Peyer's patch (tissue), 4 donors: ENCODE data around the gene STK25. TPM values are rescaled to one million over a fixed set of nuclear protein-coding genes. Genes with fewer than 3 reads are reported as not detected.

Experiments
- DNase-seq, 3 donors: peaks; one replicate each; pipeline ENCODE4 v3.0.0-alpha.2; 2017 to 2019
- H3K27ac ChIP-seq, 4 donors: fragments of 200-600 bp; sonication (generic); one replicate each; pipeline ENCODE4 v1.5.1; 2016 to 2019
- H3K27me3 ChIP-seq, 2 donors: fragments of 200-600 bp; sonication (generic); one replicate each; pipeline ENCODE4 v1.5.1; 2019
- H3K36me3 ChIP-seq, 3 donors: fragments of 200-600 bp; sonication (generic); one replicate each; pipeline ENCODE4 v1.5.1; 2016 to 2019
- H3K4me1 ChIP-seq, 4 donors: fragments of 200-600 bp; sonication (generic); one replicate each; pipeline ENCODE4 v1.5.1; 2016 to 2019
- H3K4me3 ChIP-seq, 4 donors: fragments of 200-600 bp; sonication (generic); 1 replicate in 3 of 4; 2 replicates in 1 of 4; pipeline ENCODE4 v1.5.1; 2016 to 2019; ENCODE audit warnings: mild to moderate bottlenecking in 1 of 4
- H3K9me3 ChIP-seq, 4 donors: fragments of 200-600 bp; sonication (generic); one replicate each; pipeline ENCODE4 v1.5.1; 2016 to 2019; ENCODE audit warnings: mild to moderate bottlenecking in 1 of 4
- CTCF ChIP-seq, 6 experiments: fragments of 450-650 bp in 4 of 6; fragments of 200-600 bp in 2 of 6; sonication (generic) in 1 of 6; IDR thresholded peaks; one replicate each; pipeline ENCODE4 v1.5.1; 2017 to 2019; ENCODE audit warnings: antibody characterized with exemption in 6 of 6, mild to moderate bottlenecking in 3 of 6, moderate library complexity in 1 of 6
- POLR2A ChIP-seq, 2 donors: fragments of 450-650 bp; IDR thresholded peaks; one replicate each; pipeline ENCODE4 v1.5.1; 2017; ENCODE audit warnings: antibody characterized with exemption in 2 of 2, mild to moderate bottlenecking in 2 of 2, moderate library complexity in 2 of 2
- total RNA-seq, 4 donors: library from RNA; depleted of rRNA; stranded (reverse); fragments of >200 nt; gene quantifications; one replicate each; pipeline ENCODE4 v1.1.0, GENCODE V29; 2016

Gene STK25
- total RNA-seq, 4 donors from 2014 or later: 149 to 356 (median 275) TPM

GRCh38 chr2:241475267-241475666 is 33.1 kb downstream of the STK25 start:
- TF ChIP-seq POLR2A (IDR thresholded peaks at IDR 0.05): no peak
- no peak for TF ChIP-seq CTCF (IDR thresholded peaks at IDR 0.05)
- Histone ChIP-seq H3K4me1 (no peaks in the 10 kb centered on the region), H3K27ac (no peak overlapping the region), H3K9me3 (no peaks in the 10 kb centered on the region), H3K36me3 (peaks cover 0 to 17% (median 0%) of the 10 kb centered on the region in 3 donors), H3K27me3 (no peaks in the 10 kb centered on the region), H3K4me3 (no peak overlapping the region)
- no peak for DNase-seq

- H3K4me3 ChIP-seq: no peak overlapping the region
- DNase-seq: no peak
- no peak overlapping the region for H3K27ac ChIP-seq
- peaks cover 0 to 12% (median 0%) of the 10 kb centered on the region in 3 donors for H3K36me3 ChIP-seq
- no peaks in the 10 kb centered on the region for H3K27me3 ChIP-seq
- TF ChIP-seq POLR2A (IDR thresholded peaks at IDR 0.05): no peak
- no peak for TF ChIP-seq CTCF (IDR thresholded peaks at IDR 0.05)
- H3K4me1 ChIP-seq: no peaks in the 10 kb centered on the region
- no peaks in the 10 kb centered on the region for H3K9me3 ChIP-seq
Observed at GRCh38 chr2:241473399-241473798, 35.0 kb downstream of the STK25 start.

- H3K36me3 ChIP-seq: peaks cover 0 to 18% (median 0%) of the 10 kb centered on the region in 3 donors
- H3K4me3 ChIP-seq: no peak overlapping the region
- TF ChIP-seq POLR2A (IDR thresholded peaks at IDR 0.05) (no peak), CTCF (IDR thresholded peaks at IDR 0.05) (no peak)
- H3K27me3 ChIP-seq: no peaks in the 10 kb centered on the region
- H3K4me1 ChIP-seq: no peaks in the 10 kb centered on the region
- no peaks in the 10 kb centered on the region for H3K9me3 ChIP-seq
- no peak for DNase-seq
- no peak overlapping the region for H3K27ac ChIP-seq
Observed at GRCh38 chr2:241469746-241470145, 38.6 kb downstream of the STK25 start.

- Histone ChIP-seq H3K4me3 (no peak overlapping the region), H3K4me1 (no peaks in the 10 kb centered on the region), H3K27me3 (no peaks in the 10 kb centered on the region), H3K27ac (no peak overlapping the region), H3K9me3 (no peaks in the 10 kb centered on the region), H3K36me3 (peaks cover 0 to 25% (median 0%) of the 10 kb centered on the region in 3 donors)
- no peak for DNase-seq
- TF ChIP-seq CTCF (IDR thresholded peaks at IDR 0.05) (no peak), POLR2A (IDR thresholded peaks at IDR 0.05) (no peak)
Observed at GRCh38 chr2:241468476-241468781, 40.0 kb downstream of the STK25 start.

- H3K36me3 ChIP-seq: peaks cover 0 to 29% (median 0%) of the 10 kb centered on the region in 3 donors
- TF ChIP-seq CTCF (IDR thresholded peaks at IDR 0.05): no peak
- TF ChIP-seq POLR2A (IDR thresholded peaks at IDR 0.05): no peak
Observed at GRCh38 chr2:241467777-241468475, 40.5 kb downstream of the STK25 start.

More at GRCh38 chr2:241467777-241468475, 40.5 kb downstream of the STK25 start:
- H3K4me3 ChIP-seq: no peak overlapping the region
- no peaks in the 10 kb centered on the region for H3K27me3 ChIP-seq
- H3K9me3 ChIP-seq: no peaks in the 10 kb centered on the region
- no peak for DNase-seq
- no peaks in the 10 kb centered on the region for H3K4me1 ChIP-seq
- no peak overlapping the region for H3K27ac ChIP-seq
